Heart left ventricle (tissue), 13 donors: ENCODE results near the gene LZTS3.

Source experiments
- CTCF ChIP-seq, 12 donors: fragments of 200-600 bp; sonication (generic) in 4 of 12; IDR thresholded peaks; one replicate each; pipeline versions ENCODE4 v1.5.0 to v1.8.0; 2018 to 2022; ENCODE audit warnings: antibody characterized with exemption in 12 of 12, mild to moderate bottlenecking in 5 of 12
- POLR2A ChIP-seq, 2 donors: fragments of 450-650 bp; IDR thresholded peaks; one replicate each; pipeline ENCODE4 v1.6.1; 2017; ENCODE audit warnings: antibody characterized with exemption in 2 of 2, mild to moderate bottlenecking in 2 of 2, moderate library complexity in 2 of 2
- donor health status: ischemic (EF 13 %, LVEDD 7.1; RV severe dilation, severe dysfunction).
- donor health status: DM: no; HTN: yes; CAD: no.
- donor health status: DM: no; HTN: no; CAD: no.
- donor health status: ischemic (EF 25% LVEDD 6.9; RV normal size, moderate dysfunction).
- donor health status: ischemic (EF 25% LVEDD 5.7; RV mildly dilated, moderate dysfunction).
- donor health status: ischemic (EF 35%, LVEDD 5.7; RV mildly dilated, moderate dysfunction).
- donor health status: nonischemic (EF 11% LVEDD 7.7; RV severe dilation, severe dysfunction).
- donor health status: DM: yes; HTN: yes; CAD: no.
- donor health status: PGD.
- donor health status: ischemic (EF 29% LVEDD 5.4; RV normal size, mild dysfunction).
- donor health status: nonischemic (EF 23%, LVEDD 6.1; RV moderate dilation, normal function).

GRCh38 chr20:3172933-3173609, at the start of gene LZTS3:
- no peak for TF ChIP-seq CTCF (IDR thresholded peaks at IDR 0.05)
- peak; percentile 23 to 35 for TF ChIP-seq POLR2A (IDR thresholded peaks at IDR 0.05)
